Astrocyte of the hippocampus (primary cell): ENCODE data around the gene RRAGB.
"Not testable (repeated sequence)": the region's sequence is repeated elsewhere in the genome, so short reads cannot be mapped to it uniquely, and the experiment has no call there.

Experiments
- DNase-seq: peaks from one replicate; pipeline ENCODE4 v3.0.0; 2011; ENCODE audit warnings: low read depth, low spot score

Gene RRAGB

GRCh38 chrX:55774419-55774818 lies 56.9 kb downstream of the RRAGB start:
- not testable (repeated sequence) for DNase-seq

GRCh38 chrX:55777596-55777995 lies 60.0 kb downstream of the RRAGB start:
- DNase-seq, result no peak

- peak; percentile 32 for DNase-seq
Observed at GRCh38 chrX:55778322-55778721, 60.8 kb downstream of the RRAGB start.

GRCh38 chrX:55783723-55784122 lies 66.2 kb downstream of the RRAGB start:
- DNase-seq, result peak; percentile 26

- DNase-seq, result no peak
Observed at GRCh38 chrX:55787063-55787462, 69.5 kb downstream of the RRAGB start.

- no peak for DNase-seq
Observed at GRCh38 chrX:55787727-55788126, 70.2 kb downstream of the RRAGB start.

- no peak for DNase-seq
Observed at GRCh38 chrX:55794405-55794804, 76.9 kb downstream of the RRAGB start.

GRCh38 chrX:55796496-55796895 lies 78.9 kb downstream of the RRAGB start:
- DNase-seq, result no peak

GRCh38 chrX:55801811-55802210 lies 84.3 kb downstream of the RRAGB start:
- no peak for DNase-seq
